C4-2B (cell line): ENCODE results near the gene ZNF579.
A peak's percentile ranks its signal among the peaks of the same experiment; 100 is the strongest.
"Not testable (repeated sequence)": the region's sequence is repeated elsewhere in the genome, so short reads cannot be mapped to it uniquely, and the experiment has no call there.

Experiments
- H3K27ac ChIP-seq: fragments of 450-650 bp; 2 replicates; pipeline ENCODE4 v1.5.1; 2017
- ZFX ChIP-seq: fragments of 450-650 bp; IDR thresholded peaks from 2 replicates; pipeline ENCODE4 v1.6.1; 2017
- TF ChIP-seq, protein P1 (sequence below): fragments of 450-650 bp; conservative IDR thresholded peaks from 2 replicates; pipeline ENCODE4 v1.5.1; 2017; ENCODE audit warnings: mild to moderate bottlenecking

The ZNF579 gene

DNA sequence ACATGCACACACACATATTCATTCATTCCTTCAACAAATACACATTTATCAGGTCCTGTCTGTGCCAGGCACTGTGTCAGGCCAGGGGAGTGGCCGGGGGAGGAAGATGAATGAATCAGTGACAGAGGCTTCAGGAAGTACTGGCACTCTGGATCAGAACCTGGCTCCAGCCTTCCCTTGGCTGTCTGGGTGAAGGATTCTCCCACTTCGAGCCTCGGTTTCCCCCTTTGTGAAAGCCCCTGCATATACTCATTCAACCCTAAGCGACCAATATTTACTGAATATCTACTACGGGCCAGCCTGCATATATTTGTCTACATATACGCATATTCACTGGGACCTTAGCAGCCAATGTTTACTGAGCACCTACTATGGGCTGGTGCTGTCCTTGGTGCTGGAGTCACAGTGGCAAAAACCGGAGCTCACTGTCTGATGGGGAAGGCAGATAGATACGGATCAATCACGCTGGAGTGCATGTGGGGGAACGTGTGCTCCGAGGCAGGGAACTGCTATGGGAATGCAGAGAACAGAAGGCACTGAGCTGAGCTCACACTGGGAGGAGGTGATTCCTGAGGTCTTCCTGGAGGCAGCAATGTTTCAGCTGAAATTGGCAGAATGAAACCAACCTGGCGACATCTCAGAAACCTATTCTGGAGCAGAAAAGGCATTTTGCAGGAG is 636 bp upstream of the ZNF579 start:
- TF ChIP-seq, protein P1, sequence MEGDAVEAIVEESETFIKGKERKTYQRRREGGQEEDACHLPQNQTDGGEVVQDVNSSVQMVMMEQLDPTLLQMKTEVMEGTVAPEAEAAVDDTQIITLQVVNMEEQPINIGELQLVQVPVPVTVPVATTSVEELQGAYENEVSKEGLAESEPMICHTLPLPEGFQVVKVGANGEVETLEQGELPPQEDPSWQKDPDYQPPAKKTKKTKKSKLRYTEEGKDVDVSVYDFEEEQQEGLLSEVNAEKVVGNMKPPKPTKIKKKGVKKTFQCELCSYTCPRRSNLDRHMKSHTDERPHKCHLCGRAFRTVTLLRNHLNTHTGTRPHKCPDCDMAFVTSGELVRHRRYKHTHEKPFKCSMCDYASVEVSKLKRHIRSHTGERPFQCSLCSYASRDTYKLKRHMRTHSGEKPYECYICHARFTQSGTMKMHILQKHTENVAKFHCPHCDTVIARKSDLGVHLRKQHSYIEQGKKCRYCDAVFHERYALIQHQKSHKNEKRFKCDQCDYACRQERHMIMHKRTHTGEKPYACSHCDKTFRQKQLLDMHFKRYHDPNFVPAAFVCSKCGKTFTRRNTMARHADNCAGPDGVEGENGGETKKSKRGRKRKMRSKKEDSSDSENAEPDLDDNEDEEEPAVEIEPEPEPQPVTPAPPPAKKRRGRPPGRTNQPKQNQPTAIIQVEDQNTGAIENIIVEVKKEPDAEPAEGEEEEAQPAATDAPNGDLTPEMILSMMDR = no peak
- TF ChIP-seq ZFX = no peak
- peak overlapping the region; percentile 63 for H3K27ac ChIP-seq

DNA sequence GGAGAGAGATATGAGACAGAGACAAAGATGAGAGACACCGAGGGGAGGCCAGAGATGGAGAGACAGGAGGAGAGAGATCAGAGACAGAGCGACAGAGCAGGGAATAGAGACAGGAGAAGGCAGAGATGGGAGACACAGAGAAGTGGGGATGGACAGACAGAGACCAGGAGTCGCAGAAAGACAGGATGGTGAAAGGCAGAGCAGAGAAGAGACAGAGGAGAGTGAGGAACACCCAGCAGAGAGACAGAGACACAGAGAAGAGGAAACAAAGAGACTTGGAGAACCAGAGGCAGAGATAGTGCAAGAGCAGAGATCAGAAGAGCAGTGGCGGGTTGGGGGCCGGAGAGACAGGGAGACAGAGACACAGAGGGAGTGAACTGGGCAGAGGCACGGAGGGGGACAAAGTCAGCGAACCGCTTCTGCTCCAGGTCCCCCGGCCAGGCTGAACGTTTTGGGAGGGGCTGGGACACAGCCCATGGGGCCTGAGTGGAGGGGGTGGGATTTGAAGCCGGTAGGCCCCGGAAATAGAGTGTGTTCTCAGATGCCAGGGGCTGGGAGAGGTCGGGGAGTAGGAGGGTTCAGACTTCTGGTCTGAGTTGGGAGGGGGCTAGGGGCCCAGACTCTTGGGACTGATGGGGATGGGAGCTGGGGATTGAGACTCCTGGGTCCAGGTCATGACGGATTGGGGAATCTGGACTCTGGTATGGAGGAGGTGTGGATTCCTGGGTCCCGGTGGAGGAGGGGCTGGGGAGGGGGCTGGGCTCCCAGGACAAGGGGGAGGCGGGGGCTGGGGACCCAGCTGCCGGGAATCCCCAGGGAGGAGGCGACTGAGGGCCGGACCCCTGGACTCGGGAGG is 654 bp downstream of the ZNF579 start:
- H3K27ac ChIP-seq = peak overlapping the region; percentile 63

DNA sequence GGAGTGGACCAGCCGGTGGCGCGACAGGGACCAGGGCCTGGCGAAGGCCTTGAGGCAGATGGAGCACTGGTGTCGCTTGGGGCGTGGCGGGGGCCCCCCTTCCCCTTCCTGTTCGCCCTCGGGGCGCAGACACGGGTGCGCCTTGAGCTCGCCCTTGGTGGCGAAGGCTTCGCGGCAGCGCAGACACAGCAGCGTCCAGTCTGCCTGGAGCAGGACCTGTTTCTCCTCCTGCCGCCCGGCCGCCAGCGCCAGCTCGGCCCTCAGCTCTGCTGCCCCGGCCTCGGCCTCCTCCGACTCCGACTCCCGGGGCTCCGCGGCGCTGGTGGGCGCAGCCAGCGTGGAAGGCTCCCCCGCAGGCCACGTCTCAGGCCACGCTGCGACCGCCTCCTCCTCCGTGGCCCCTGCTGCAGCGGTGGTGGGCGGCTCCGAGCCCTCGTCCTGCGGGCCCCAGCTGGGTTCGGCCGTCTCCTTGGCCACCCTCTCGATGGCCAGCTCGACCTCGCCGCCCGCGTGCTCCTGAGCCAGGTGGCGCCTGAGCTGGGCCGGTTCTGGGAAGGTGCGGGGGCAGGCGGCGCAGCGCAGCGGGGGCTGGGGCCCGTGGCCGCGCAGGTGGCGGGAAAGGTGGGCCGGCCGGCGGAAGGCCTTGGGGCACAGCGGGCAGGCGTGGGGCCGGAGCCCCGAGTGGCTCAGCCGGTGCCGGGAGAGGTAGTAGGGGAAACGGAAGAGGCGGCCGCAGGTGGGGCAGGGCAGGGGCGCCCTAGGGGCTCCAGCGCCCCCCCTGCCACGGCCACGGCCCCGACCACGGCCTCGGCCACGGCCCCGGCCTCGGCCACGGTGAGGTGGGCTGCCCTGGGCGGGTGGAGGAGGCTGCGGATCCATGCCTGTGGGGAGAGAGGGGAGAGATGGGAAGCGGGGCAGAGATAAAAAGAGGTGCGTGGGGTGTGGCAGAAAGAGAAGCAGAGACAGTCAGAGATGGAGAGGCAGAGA is 1.6 kb downstream of the ZNF579 start:
- H3K27ac ChIP-seq = peak overlapping the region; percentile 63; the same call in 1 of the 2 replicates
- TF ChIP-seq, protein P1 = no peak
- TF ChIP-seq ZFX = no peak

More for the DNA sequence above, 654 bp downstream of the ZNF579 start:
- TF ChIP-seq, protein P1 = no peak
- no peak for TF ChIP-seq ZFX

DNA sequence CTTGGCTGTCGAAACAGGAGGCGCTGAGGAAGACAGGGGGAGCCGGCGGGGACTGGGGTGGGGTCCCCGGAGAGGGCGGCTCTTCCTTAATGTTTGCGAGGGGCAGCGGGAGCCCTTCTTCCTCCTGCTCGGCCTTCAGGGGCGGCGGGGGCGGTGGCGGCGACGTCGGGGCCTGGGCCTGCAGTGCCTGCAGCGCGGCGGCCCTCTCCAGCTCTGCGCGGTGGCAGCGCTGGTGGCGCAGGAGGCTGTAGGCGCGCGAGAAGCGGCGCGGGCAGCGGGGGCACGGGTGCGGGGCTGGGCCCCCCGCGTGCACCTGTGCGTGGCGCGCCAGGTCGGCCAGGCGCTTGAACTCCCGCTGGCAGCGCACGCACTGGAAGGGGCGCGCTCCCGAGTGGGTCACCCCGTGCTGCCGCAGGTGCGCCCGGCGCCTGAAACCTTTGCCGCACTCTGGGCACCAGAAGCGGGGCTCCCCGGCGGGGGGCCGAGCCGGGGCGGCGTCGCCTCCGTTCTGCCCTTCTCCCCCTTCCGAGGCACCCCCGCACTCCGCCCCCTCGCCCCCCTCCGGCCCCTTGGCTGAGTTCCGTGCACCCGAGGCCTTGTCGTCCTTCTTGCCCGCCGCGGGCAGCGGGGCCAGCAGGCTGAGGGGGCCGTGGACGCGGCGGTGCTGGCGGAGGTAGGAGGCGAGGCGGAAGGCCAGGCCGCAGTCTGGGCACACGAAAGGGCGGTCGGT is 2.5 kb downstream of the ZNF579 start:
- H3K27ac ChIP-seq = no peak overlapping the region
- TF ChIP-seq ZFX = no peak
- TF ChIP-seq, protein P1 = no peak

DNA sequence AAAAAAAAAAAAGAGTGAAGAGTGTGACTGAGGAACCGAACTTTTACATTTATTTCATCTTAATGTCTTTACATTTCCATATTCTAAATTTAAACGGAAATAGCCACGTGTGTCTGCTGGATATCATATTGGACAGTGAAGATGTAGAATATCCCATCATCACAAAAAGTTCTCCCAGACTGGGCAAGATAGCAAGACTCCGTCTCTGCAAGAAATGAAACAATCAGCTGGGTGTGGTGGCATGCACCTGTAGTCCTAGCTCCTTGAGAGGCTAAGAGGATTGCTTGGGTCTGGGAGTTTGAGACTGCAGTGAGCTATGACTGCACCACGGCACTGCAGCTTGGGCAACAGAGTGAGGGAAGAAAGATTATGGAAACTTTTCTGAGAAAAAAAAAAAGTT is 3.9 kb downstream of the ZNF579 start:
- H3K27ac ChIP-seq = no peak overlapping the region
- no peak for TF ChIP-seq ZFX
- TF ChIP-seq, protein P1 = no peak

DNA sequence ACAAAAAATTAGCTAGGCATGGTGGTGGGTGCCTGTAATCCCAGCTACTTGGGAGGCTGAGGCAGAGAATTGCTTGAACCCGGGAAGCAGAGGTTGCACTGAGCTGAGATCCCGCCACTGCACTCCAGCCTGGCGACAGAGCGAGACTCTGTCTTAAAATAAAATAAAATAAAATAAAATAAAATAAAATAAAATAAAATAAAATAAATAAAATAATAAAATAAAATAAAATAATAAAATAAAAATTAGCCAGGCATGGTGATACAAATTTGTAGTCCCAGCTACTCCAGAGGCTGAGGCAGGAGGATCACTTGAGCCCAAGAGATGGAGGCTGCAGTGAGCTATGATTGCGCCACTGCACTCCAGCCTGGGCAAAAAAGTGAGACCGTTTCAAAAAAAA is 6.7 kb downstream of the ZNF579 start:
- not testable (repeated sequence) for H3K27ac ChIP-seq

DNA sequence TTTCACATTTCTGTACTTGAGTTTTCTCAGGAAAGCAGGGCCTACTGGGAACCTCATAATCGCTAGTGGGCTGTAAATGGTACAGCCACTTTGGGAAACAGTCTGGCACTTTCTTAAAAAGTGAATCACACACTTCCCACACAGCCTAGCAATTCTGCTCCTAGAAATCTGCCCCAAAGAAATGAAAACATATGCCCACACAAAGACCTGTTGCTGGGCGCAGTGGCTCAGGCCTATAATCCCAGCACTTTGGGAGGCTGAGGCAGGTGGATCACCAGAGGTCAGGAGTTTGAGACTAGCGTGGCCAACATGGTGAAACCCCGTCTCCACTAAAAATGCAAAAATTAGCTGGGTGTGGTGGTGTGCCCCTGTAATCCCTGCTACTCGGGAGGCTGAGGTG is 11.2 kb downstream of the ZNF579 start:
- H3K27ac ChIP-seq = not testable (repeated sequence)
